Activated CD4-positive, alpha-beta T cell treated with anti-CD3 and anti-CD28 coated beads for 36 hours (primary cell): ENCODE results near the gene DNMBP. TPM values are rescaled to one million over a fixed set of nuclear protein-coding genes. Genes with fewer than 3 reads are reported as not detected.
"Not testable (repeated sequence)": the region's sequence is repeated elsewhere in the genome, so short reads cannot be mapped to it uniquely, and the experiment has no call there.

Experiments used
- ATAC-seq: fragments of 200-7000 bp; cut with Tn5 transposase; one replicate; pipeline ENCODE4 v1.10.0; 2021; ENCODE audit warnings: mild to moderate bottlenecking, moderate library complexity
- CTCF ChIA-PET: fragments of 350-600 bp; sonication (Branson Sonifier 250); formaldehyde crosslinking; loops from one replicate; lab custom pipeline; 2021; ENCODE audit warnings: antibody characterized with exemption; lab: Charles Lee
- POLR2A ChIA-PET: fragments of 350-600 bp; sonication (Branson Sonifier 250); formaldehyde crosslinking; loops from one replicate; lab custom pipeline; 2021; ENCODE audit warnings: antibody characterized with exemption, inconsistent platforms; lab: Charles Lee
- DNase-seq: peaks from one replicate; pipeline ENCODE4 v3.0.0-alpha.2; 2020
- H3K27ac Mint-ChIP-seq: one replicate; pipeline ENCODE4 v1.8.0; 2021; ENCODE audit warnings: mixed read lengths
- H3K27me3 Mint-ChIP-seq: one replicate; pipeline ENCODE4 v1.8.0; 2021; ENCODE audit warnings: mixed read lengths
- H3K36me3 Mint-ChIP-seq: one replicate; pipeline ENCODE4 v1.8.0; 2021; ENCODE audit warnings: low read depth, mixed read lengths
- H3K4me1 Mint-ChIP-seq: one replicate; pipeline ENCODE4 v1.8.0; 2021; ENCODE audit warnings: mixed read lengths
- H3K4me3 Mint-ChIP-seq: one replicate; pipeline ENCODE4 v1.8.0; 2021; ENCODE audit warnings: mild to moderate bottlenecking, moderate library complexity, mixed read lengths
- H3K9me3 Mint-ChIP-seq: one replicate; pipeline ENCODE4 v1.8.0; 2021; ENCODE audit warnings: low read depth, mixed read lengths
- intact Hi-C, 2 experiments: fragments of 100-400 bp; cut with DNase I in 1 of 2; cut with micrococcal nuclease in 1 of 2; formaldehyde crosslinking; loops; one replicate each; pipeline versions ENCODE4 v1.14.2 to v1.15.1; 2022 to 2024; cut with DNase I, micrococcal nuclease
- total RNA-seq, 2 experiments: library from RNA; stranded (reverse); gene quantifications; one replicate each; pipeline ENCODE4 v1.2.3, GENCODE V29; 2021

Gene DNMBP
- total RNA-seq, 2 experiments from 2014 or later = 1.9 to 2.4 TPM

DNA sequence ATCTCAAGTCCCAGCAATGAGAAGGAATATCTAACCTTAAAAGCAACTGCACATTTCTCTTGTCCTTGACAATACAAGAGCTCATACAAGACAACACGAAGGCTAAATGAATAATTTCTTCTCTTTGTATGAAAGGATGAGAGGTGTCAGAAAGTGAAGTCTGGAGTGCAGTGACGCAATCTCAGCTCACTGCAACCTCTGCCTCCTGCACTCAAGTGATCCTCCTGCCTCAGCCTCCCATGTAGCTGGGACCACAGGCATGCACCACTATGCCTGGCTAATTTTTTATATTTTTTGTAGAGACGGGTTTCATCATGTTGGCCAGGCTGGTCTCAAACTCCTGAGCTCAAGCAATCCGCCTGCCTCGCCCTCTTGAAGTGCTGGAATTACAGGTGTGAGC, 24.1 kb downstream of the DNMBP start:
- H3K4me1 Mint-ChIP-seq, H3K9me3 Mint-ChIP-seq, POLR2A ChIA-PET, DNase-seq, CTCF ChIA-PET, intact Hi-C loops, H3K27ac Mint-ChIP-seq, H3K36me3 Mint-ChIP-seq, ATAC-seq, H3K27me3 Mint-ChIP-seq, H3K4me3 Mint-ChIP-seq: not testable (repeated sequence)

GRCh38 chr10:99984211-99985034, 25.3 kb downstream of the DNMBP start:
- DNase-seq = no peak
- no peak for ATAC-seq
- H3K27me3 Mint-ChIP-seq = no peaks in the 10 kb centered on the region
- H3K4me3 Mint-ChIP-seq = no peak overlapping the region
- intact Hi-C loops = no loop called here
- peaks cover 2% of the 10 kb centered on the region for H3K4me1 Mint-ChIP-seq
- POLR2A ChIA-PET = no interaction called here
- CTCF ChIA-PET = interaction anchor here (1.7 kb wide), 1 partner anchor 9 kb away, joined by 4 read pairs; no protein-coding TSS in a partner anchor
- no peaks in the 10 kb centered on the region for H3K9me3 Mint-ChIP-seq
- H3K36me3 Mint-ChIP-seq = no peaks in the 10 kb centered on the region
- H3K27ac Mint-ChIP-seq = no peak overlapping the region

- ChIA-PET CTCF (interaction anchor here (1.7 kb wide), 1 partner anchor 10 kb away, joined by 4 read pairs; no protein-coding TSS in a partner anchor), POLR2A (no interaction called here)
These were observed 26.3 kb downstream of the DNMBP start for GRCh38 chr10:99983280-99983988.

GRCh38 chr10:99982728-99983127, 27.0 kb downstream of the DNMBP start:
- Mint-ChIP-seq H3K27ac (no peak overlapping the region), H3K27me3 (no peaks in the 10 kb centered on the region), H3K36me3 (no peaks in the 10 kb centered on the region), H3K9me3 (no peaks in the 10 kb centered on the region), H3K4me3 (no peak overlapping the region), H3K4me1 (peaks cover 2% of the 10 kb centered on the region)
- DNase-seq (no peak), ATAC-seq (no peak)
- intact Hi-C loops = no loop called here
- ChIA-PET POLR2A (no interaction called here), CTCF (no interaction called here)

More at GRCh38 chr10:99983280-99983988, 26.3 kb downstream of the DNMBP start:
- ATAC-seq (no peak), DNase-seq (no peak)
- H3K27me3 Mint-ChIP-seq = no peaks in the 10 kb centered on the region
- no peaks in the 10 kb centered on the region for H3K36me3 Mint-ChIP-seq
- intact Hi-C loops = no loop called here
- H3K9me3 Mint-ChIP-seq = no peaks in the 10 kb centered on the region
- no peak overlapping the region for H3K4me3 Mint-ChIP-seq
- H3K27ac Mint-ChIP-seq = no peak overlapping the region
- peaks cover 2% of the 10 kb centered on the region for H3K4me1 Mint-ChIP-seq

DNA sequence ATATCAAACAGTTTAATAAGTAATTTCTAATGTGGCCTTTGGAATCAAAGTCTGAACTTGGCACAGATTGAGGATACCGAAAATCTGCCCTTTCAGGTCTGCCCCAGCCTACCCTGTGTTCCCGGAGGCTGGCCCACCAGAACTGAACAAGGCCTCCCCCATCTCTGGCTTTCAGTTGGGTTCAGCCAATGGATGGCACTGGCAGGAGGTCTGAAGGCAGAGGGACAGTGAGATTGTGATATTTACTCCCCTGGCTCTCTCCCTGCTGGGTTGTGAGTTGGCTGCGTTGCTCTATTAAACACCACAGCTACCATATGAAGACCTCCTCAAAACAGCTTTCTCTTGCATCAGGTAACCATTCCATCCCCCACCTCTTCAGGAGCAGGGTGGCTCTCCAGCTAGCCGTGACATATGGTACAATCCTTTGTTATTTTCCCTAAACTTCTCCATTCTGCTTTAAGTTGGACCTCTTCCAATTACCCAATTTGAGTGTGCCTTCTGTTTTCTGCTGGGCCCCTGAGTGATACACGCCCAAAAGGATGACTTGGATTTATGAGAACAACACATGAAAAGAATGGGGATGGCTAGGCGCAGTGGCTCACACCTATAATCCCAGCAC, 28.1 kb downstream of the DNMBP start:
- H3K27ac Mint-ChIP-seq = no peak overlapping the region
- H3K36me3 Mint-ChIP-seq = no peaks in the 10 kb centered on the region
- intact Hi-C loops = no loop called here
- POLR2A ChIA-PET = no interaction called here
- H3K9me3 Mint-ChIP-seq = no peaks in the 10 kb centered on the region
- no peaks in the 10 kb centered on the region for H3K27me3 Mint-ChIP-seq
- ATAC-seq (no peak), DNase-seq (no peak)
- CTCF ChIA-PET = interaction anchor here (0.9 kb wide), 1 partner anchor 26 kb away, joined by 3 read pairs; no protein-coding TSS in a partner anchor
- no peak overlapping the region for H3K4me3 Mint-ChIP-seq
- H3K4me1 Mint-ChIP-seq = peaks cover 2% of the 10 kb centered on the region

DNA sequence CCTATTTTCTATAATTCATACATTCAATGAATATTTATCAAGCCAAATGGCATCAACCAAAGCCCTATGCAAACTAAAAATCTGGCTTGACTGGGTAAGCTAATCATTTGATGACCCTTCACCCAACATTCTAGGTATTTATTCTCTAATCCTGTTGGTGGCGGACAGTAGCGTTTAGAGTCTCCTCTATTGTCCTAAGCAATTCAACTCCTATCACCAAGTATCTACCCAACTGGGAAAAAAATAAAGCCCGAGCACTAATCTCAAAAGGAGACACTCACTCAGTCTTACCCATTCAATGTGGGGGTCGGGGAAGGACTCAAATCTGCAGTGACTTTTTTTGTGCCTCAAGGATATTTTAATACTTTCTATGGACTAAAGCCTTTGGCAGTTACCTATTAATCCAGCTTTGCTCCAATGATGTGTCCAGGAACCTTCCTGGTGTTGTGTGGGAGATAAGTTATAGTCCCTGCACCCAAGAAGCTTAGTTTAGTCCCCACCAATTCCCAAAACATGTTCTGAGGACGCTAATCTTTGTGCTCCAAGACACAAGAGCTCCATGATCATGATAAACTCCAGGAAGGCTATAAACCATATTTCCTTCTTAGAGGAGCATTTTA, 30.6 kb downstream of the DNMBP start:
- CTCF ChIA-PET = interaction anchor here (1.9 kb wide), 1 partner anchor 30 kb away, joined by 6 read pairs; the partner anchor contains the start of gene DNMBP
- POLR2A ChIA-PET = no interaction called here
- Mint-ChIP-seq H3K4me3 (no peak overlapping the region), H3K36me3 (no peaks in the 10 kb centered on the region), H3K27me3 (no peaks in the 10 kb centered on the region), H3K4me1 (peaks cover 2% of the 10 kb centered on the region), H3K9me3 (no peaks in the 10 kb centered on the region), H3K27ac (no peak overlapping the region)
- intact Hi-C loops = loop anchor here in 1 of 2 experiments (10.0 kb wide), 1 partner anchor 66 kb away; no protein-coding TSS in a partner anchor
- ATAC-seq (no peak), DNase-seq (no peak)

DNA sequence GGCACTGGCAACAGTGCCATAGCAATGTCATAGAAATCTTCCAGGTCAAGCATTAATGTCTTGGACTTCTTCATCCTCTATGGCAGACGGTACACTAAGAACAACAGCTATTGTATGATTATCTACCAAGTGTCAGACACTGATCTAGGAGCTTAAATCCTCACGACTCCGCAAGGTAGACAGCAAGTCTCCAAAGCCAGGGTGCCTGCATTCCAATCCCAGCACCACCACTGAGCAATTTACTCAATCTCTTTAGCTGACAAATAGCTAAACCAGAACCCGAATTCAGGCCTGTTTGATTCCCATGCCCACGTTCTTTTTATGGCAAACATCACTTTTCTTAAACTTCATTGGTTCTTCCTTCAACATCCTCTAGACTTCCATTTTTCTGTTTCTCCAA, 31.8 kb downstream of the DNMBP start:
- Mint-ChIP-seq H3K27me3 (no peaks in the 10 kb centered on the region), H3K36me3 (no peaks in the 10 kb centered on the region), H3K4me3 (no peak overlapping the region), H3K27ac (no peak overlapping the region), H3K9me3 (no peaks in the 10 kb centered on the region), H3K4me1 (no peaks in the 10 kb centered on the region)
- intact Hi-C loops = loop anchor here in 1 of 2 experiments (10.0 kb wide), 1 partner anchor 67 kb away; no protein-coding TSS in a partner anchor
- DNase-seq (no peak), ATAC-seq (no peak)
- POLR2A ChIA-PET = no interaction called here
- CTCF ChIA-PET = interaction anchor here (1.2 kb wide), 1 partner anchor 69 kb away, joined by 4 read pairs; no protein-coding TSS in a partner anchor

- DNase-seq (no peak), ATAC-seq (no peak)
- Mint-ChIP-seq H3K9me3 (no peaks in the 10 kb centered on the region), H3K27ac (no peak overlapping the region), H3K27me3 (no peaks in the 10 kb centered on the region), H3K36me3 (no peaks in the 10 kb centered on the region), H3K4me1 (no peaks in the 10 kb centered on the region), H3K4me3 (no peak overlapping the region)
- POLR2A ChIA-PET = no interaction called here
- CTCF ChIA-PET = interaction anchor here (0.8 to 1.2 kb wide), 2 partner anchors 9 to 70 kb away, joined by 3 to 4 read pairs; no protein-coding TSS in a partner anchor
- intact Hi-C loops = loop anchor here in 1 of 2 experiments (10.0 kb wide), 1 partner anchor 68 kb away; no protein-coding TSS in a partner anchor
These were observed 32.7 kb downstream of the DNMBP start for GRCh38 chr10:99976886-99977665.

GRCh38 chr10:99975942-99976809, 33.6 kb downstream of the DNMBP start:
- H3K27me3 Mint-ChIP-seq = no peaks in the 10 kb centered on the region
- intact Hi-C loops = loop anchor here in 1 of 2 experiments (10.0 kb wide), 1 partner anchor 69 kb away; no protein-coding TSS in a partner anchor

More at GRCh38 chr10:99975942-99976809, 33.6 kb downstream of the DNMBP start:
- Mint-ChIP-seq H3K4me1 (no peaks in the 10 kb centered on the region), H3K36me3 (no peaks in the 10 kb centered on the region), H3K4me3 (no peak overlapping the region), H3K27ac (no peak overlapping the region), H3K9me3 (no peaks in the 10 kb centered on the region)
- DNase-seq (no peak), ATAC-seq (no peak)
- CTCF ChIA-PET = interaction anchor here (0.7 to 1.2 kb wide), 2 partner anchors 69 to 71 kb away, joined by 4 read pairs; no protein-coding TSS in a partner anchor
- POLR2A ChIA-PET = no interaction called here
